HG03432 (cell line): Measurements from ENCODE around the gene HGFAC.
"Not testable (repeated sequence)": the region's sequence is repeated elsewhere in the genome, so short reads cannot be mapped to it uniquely, and the experiment has no call there.

Experiments used
- ATAC-seq: cut with Tn5 transposase; IDR thresholded peaks from one replicate; pipeline ENCODE4 v1.9.1; 2021; ENCODE audit warnings: mild to moderate bottlenecking, moderate library complexity; ENCODE audit not compliant: unreplicated experiment

Gene HGFAC

DNA sequence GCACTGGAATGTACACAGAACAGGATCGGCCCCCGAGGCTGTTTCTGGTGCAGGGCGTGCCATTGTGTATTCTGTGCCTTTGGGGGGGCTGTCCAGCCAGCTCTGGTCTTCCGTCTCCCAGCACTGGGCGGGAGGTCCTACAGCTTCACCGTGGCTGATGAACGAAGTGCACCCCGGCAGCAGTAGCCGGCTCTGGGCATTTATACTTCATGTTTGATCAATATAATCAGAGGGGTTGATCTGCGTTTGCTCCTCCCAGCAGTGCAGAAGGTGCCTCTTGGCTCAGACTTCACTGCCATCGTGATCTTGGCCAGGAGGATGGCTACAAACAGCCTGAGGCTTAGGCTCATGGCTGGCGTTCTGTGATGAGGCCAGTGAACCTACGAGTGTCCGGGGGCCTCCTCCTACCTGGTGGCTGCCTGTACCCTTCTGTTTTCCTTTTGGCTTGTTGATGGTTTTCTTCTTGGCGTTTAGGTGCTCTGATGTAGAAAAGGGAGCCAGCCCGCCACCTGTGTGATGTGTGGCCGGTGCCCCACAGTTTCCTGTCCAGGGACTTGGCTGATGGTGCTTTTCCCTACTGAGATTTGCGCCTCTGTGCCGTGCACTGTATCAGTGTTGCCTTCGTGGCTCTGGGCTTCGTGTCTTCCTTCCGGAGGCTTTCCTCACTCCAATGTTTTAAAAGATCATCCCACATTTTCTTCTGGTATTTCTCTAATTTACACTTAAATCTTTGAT lies 31.2 kb upstream of the HGFAC start:
- ATAC-seq = no peak

DNA sequence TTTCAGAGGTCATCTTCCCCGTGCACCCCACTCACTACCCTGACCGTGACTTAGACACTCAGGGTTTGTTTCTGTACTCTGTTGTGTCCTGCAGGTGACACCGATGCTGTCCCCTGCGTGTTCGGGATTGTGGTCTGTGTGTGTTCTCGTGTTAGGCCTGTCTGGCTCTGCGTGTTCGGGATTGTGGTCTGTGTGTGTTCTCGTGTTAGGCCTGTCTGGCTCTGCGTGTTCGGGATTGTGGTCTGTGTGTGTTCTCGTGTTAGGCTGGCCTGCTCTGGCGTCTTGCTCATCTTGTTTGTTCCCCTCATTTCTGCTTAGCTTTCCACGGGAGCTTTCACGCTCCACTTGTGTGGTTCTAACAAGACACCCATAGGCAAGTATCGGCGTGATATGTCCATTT lies 30.6 kb upstream of the HGFAC start:
- ATAC-seq = not testable (repeated sequence)

DNA sequence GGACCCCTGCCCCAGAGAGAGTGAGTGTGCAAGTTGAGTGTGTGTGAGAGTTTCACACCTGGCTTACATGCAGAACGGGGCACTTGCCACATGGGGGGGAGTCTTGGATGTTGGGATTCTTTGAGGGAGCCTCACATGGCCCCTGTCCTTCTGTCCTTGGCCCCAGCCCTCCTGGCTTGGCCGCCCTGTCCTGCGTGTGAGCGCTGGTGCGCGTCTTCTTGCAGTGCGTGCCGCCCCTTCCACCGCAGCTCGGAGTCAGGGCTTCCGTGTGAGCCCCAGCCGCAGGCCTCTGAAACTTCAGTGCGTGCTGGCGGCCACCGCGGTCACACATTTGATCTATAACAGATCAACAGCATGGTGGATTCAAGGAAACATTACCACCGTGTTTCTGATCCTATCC lies 30.1 kb upstream of the HGFAC start:
- ATAC-seq = no peak

DNA sequence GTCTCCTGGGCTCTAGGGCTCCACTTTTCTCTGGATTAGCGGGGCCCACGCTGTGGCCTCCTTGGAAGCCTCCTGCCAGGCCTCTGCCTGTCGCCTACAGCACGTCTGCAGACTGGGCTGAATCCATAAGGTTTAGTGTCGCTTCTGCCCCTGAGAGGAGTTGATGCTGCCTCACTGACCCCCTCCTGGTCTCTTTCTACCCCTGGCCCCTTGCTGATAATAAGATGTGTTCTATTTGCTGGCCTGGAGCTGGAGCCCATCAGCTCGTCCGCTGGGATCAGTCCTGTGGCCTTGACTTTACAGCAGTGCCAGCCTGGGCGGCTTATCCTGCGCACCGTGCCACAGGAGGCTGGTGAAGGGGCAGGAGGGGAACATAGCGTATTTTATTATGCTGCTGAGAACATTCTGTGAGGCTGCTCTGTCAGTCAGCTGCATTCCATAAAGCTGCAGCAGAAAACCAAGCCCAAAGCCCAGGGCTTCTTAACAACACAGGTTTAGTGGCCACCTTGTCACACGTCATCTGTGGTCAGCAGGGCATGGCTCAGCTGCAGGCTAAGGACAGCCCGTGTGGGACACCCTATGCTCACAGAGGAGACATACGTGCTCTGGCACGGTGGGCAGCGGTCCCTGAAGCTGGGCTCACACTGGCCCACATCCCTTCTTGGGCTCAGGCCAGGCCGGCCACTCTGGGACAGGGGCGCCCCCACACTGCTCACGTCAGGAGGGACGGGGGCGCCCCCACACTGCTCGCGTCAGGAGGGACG lies 29.3 kb upstream of the HGFAC start:
- ATAC-seq = no peak

DNA sequence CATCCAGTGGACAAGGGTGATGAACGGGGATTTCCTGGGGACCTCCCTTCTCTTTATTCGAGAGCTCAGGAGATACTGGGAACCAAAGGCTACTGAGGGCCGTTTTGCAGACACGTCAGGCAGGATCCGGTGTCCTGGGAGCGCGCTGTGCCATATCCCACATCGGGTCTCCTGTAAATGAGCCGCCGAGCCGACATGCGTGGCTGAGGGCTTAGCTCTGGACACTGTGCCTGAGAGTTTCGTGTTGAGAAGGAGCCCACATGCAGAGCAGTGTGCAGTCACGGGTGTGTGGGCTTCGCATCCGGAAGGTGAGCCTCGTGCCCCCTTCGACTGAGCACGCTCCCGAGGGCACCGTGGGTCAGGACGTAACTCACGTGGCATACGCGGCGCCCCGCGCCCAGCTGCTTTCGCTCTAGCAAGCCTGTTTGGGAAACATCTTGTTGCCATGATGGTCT lies 28.5 kb upstream of the HGFAC start:
- no peak for ATAC-seq

DNA sequence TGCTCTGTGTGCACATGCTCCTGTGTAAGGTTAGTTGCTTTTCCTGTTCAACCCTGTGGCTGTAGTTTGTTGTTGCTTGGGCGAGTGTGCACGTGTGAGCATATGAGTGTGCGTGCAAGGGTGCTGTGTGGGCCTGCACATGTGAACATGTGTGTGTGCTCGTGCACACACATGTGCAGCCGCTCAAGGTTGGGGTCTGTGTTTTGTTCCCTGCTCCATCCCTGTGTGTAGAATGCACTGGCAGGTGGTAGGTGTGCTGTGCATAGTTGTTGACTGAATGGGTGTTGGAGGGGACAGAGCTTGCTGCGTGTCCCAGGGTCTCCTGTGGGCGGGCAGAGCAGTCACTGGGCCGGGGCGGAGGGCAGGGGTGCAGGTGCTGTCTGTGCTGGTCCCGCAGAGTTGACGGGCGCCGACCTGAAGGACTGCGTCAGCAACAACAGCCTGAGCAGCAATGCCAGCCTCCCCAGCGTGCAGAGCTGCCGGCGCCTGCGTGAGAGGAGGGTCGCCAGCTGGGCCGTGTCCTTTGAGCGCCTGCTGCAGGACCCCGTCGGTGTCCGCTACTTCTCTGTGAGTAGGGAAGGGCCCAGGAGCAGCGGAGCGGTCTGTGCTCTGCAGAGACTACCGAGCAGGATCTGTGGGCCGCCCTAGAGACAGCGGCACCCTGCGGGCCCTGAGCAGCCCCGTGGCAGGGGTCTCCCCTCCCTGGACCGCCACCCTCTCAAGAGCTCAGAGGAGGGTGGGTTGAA lies 27.9 kb upstream of the HGFAC start:
- ATAC-seq = no peak

DNA sequence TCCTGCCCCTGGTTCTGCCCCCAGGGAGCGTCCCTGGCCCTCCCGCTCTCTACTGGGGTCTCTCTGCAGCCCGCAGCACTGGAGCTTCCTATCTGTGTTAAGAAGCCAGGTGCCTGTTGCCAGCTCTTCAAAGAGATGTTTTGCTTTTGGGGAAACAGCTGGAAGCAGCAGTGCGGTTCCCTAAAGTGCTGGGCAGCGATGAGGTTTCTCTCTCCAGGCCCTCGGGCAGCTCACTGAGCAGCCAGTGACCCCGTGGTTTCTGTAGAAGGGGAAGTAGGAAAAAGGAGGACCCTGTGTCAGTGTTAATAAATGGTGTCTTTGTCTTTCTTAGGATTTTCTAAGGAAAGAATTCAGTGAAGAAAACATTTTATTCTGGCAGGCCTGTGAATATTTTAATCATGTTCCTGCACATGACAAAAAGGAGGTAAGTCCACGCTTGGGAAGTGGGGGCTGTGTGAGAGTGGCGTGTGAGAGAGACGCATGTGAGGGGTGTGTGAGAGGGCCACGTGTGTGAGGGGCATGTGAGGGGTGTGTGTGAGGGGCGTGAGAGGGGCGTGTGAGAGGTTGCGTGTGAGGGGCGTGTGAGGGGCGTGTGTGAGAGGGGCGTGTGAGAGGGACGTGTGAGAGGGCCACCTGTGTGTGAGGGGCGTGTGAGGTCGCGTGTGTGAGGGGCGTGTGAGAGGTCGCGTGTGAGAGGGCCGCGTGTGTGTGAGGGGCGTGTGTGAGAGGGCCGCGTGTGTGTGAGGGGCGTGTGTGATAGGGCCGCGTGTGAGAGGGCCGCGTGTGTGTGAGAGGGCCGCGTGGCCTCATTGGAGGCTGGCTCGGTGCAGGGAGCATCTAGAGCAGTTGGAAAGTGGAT lies 27.1 kb upstream of the HGFAC start:
- no peak for ATAC-seq

DNA sequence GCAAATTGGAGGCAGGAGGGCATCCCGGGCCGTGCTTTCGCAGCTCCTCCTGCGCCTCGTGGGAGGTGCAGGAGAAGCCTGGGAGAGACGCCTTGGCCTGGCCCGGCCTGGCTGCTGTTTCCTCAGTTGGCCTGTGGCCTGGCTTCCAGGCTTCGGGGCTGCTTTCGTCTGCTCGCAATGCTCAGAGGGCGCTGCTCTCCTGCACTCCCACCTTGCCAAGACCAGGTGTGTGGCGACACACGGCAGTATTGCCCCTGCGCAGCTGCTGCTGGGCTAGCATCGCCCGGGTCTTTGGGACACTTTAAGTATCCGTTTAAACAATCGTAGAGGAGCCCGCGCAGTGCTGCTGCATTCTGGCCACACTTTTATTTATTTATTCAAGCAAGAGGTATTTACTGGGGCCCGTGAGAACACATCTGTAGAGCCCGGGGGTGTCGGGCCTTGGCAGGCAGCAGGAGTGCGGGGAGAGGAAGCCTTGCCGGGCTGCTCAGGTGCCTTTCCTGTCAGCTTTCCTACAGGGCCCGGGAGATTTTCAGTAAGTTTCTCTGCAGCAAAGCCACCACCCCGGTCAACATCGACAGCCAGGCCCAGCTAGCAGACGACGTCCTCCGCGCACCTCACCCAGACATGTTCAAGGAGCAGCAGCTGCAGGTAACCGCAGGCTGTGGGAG lies 26.2 kb upstream of the HGFAC start:
- ATAC-seq = no peak

DNA sequence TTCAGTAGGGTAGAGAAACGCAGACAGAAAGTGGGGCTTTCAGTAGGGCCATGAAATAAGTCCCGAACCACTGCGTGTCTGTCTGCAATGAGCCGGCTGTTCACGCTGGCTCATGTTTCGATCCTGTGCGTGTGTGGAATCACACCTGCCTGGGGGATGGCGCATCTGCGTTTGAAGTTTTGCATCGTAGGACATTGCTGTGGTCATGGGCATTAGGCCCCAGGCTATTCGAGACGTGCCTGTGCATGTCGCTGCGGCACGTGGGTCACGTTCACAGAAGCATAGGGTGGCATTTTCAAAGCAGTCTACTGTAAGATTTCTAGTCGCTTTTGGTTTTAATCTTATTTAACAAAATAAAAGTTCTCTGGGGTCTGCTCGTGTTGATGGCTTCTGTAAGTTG lies 25.5 kb upstream of the HGFAC start:
- no peak for ATAC-seq

DNA sequence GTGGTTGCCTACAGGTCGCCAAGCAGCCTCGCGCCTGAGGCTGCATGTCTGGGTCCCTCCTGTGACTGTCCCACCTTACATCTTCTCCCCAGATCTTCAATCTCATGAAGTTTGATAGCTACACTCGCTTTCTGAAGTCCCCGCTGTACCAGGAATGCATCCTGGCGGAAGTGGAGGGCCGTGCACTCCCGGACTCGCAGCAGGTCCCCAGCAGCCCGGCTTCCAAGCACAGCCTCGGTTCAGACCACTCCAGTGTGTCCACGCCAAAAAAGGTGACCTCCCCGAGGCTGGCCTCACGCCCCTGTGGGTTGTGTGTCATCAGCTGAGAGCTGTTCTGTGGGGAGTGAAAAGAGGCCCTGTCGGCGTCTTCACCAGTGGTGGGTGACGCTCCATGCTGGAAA lies 24.9 kb upstream of the HGFAC start:
- no peak for ATAC-seq

DNA sequence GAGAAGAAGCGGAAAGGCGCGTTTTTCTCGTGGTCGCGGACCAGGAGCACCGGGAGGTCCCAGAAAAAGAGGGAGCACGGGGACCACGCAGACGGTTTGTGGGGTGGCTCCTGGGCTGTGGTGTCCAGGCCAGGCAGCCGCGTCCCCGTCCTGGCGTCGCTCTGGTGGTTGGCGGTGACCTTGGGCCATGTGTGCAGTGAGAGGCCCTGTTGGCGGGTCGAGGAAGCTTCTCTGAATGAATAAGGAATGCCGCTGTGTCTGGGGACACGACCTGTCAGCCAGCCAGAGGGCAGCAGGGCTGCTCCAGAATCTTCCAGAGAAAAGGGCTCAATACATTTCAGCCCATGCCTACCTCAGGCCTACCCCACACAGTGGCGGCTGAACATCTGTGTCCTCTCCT lies 24.3 kb upstream of the HGFAC start:
- ATAC-seq = no peak

DNA sequence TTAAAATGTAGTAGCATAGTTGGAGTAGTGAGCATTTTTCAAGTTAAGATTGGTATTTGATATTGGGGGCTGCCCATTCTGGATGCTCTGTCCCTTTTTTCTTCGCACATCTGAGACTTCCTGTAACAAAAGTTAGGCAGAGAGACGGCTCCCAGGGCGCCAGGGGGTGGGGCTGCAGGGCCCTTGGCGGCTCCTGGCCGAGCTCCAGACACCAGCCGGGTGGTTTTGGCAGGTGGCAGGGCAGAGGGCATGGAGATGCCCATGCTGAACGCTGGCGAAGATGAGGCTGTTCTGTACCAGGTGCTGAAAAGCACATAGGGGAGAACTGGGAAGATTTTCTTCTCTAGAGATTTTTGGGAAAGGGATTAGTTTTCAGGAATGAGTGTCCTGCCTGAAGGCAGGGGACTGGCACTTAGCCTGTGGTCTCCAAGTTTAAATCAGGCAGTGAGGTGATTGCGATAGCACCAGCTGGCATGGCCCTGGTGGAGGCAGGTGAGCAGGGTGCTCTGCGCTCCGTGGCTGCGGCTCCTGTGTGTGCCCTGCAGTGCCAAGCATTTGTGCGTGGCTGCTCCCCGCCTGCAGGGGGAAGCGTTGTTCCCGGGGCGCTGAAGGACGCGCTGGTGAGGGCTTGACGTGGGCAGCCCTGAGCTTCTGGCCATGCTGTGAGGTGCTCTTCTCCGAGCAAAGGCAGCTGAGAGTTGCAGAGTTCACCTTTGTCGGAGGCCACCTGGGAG lies 23.6 kb upstream of the HGFAC start:
- ATAC-seq = no peak

DNA sequence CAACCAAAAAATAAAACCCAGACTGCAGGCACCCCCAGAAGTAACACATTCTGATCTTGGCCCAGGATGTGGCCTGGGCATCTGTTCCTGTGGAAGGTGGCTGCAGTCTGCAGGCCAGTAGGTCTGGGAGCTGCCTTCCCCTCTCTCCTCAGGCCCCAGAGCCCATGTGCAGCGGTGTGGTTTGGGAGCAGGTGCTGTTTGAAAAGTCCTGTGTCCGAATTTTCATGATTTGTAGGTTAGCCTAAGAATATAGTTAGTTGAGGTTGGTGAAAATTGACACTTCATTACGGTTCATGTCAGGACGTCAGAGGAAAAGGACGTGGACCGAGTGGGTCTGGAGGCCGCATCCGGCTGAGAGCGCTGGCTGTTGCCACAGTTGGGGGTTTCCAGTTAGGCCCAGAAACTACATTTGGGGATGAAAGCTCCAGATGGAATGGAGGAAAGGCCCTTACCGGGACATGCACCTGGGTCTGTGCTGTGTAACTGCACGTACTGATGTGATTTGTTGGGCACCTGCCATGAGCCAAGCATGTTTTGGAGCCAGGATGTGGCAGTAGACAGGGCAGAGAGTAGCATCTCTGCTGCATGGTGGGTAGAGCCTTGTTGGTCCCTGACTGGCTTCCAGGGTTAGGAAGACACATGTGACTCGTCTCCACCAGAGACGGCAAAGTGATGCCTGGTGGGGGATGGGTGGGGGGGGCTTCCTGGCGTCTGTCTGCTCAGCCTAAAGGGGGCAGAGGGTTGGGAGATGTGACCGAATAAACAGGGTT lies 21.7 kb upstream of the HGFAC start:
- no peak for ATAC-seq

DNA sequence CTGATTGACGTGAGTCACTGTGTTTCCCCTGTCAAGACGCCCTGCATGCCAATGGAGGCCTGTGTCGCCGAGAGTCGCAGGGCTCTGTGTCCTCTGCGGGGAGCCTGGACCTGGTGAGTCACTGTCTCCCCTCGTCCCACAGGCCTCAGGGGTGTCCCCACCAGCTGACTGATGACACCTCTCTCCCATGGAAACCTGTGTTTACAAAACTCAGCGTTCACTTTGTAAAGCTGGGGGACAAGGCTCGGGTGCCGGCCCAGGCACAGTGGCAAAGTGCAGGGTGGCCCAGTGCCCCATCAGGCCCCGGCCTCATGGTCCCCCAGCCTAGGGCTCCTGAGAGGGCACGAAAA lies 21.2 kb upstream of the HGFAC start:
- ATAC-seq = no peak

DNA sequence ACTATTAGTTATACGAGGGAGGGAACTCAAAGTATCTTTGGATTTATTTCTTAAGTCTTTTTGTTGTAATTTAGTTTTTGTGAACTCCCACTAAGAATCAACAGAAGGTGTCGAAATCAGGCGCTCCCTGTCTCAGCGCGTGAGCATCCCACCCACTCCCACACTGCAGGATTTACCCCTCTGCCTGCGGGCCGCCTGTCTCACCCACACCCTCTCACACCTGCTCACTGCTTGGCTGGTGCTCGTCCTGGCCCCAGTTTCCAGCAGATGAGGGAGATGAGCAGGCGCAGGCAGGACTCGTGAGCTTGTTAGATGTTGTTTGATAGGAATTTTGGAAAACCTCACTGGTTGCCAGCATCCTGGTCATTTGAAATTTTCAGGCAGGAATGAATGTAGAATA lies 20.8 kb upstream of the HGFAC start:
- no peak for ATAC-seq

DNA sequence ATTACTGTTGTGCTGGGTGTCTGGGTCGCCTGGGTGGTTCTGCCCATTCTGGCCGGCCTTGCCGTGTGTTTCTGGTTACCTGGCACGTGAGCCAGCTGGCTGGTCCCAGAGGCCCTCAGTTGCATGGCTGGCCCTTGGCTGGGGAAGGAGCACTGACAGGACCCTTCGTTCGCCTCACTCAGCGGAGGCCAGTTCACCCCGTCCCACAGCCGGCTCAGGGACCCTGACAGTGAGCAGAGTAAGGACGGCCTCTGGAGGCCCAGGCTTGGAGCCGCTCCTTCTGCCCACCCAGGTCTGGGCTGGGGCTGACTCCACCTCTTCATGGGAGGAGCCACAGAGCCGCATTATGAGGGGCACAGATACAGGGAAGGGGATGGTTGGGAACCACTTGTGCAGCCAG lies 20.3 kb upstream of the HGFAC start:
- no peak for ATAC-seq

DNA sequence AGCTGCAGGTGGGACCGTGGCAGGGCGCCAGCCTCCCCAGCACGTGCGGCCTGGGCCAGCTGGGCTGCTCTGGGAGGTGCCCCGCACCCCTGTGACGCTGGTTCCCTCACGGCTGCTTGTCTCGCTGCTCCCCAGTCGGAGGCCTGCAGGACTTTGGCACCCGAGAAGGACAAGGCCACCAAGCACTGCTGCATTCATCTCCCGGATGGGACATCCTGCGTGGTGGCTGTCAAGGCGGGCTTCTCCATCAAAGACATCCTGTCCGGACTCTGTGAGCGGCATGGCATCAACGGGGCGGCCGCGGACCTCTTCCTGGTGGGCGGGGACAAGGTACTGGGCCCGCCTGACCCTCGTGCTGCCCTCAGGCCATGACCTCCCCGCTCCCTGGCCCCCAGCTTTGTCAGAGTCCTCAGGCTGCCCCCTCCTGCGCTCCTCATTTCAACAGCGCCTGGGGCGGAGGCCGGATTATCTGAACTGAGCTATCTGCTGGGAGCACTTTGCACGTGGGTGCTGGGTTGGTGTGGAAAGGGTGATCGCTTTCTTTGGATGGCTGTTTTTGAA lies 19.4 kb upstream of the HGFAC start:
- no peak for ATAC-seq

DNA sequence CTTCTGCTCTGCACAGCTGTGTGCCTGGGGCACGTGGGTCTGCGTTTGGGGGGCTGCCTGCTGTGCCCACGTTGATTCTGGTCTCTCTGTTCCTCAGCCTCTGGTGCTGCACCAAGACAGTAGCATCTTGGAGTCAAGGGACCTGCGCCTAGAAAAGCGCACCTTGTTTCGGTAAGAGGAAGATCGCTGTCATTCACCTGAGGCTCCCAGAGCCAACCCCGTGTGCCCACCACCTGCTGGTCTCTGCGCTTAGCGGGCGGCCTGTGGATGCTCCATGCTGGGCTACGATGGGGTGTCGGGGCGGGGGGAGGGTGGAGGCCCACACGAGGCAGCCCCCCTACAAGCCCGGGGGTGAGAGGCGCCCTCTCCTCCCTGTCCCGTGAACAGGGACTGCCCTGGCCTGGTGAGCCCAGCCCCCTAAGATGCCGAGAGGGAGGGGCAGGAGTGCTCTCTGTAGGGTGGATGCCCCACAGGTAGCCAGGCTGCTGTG lies 18.9 kb upstream of the HGFAC start:
- no peak for ATAC-seq

DNA sequence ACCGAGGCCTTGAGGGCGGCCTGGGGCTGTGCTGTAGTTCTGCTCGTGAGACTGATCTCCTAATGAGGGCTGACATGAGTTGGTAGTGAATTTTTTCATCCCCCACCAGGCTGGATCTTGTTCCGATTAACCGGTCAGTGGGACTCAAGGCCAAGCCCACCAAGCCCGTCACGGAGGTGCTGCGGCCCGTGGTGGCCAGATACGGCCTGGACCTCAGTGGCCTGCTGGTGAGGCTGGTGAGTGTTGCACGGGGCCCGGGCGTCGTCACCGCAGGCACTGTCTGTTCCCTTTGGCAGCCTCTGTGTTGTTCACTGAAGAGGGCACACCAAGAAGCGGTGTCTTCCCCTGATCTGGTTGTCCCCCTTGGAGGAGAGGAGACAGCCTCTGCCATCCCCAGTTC lies 18.4 kb upstream of the HGFAC start:
- no peak for ATAC-seq
